NOMO-1 (cell line): ENCODE data around the gene FBXO36.

Experiments
- DNase-seq, 2 experiments: peaks; one replicate each; lab custom pipeline; 2025; ENCODE audit not compliant: unreplicated experiment in 2 of 2; lab: John Stamatoyannopoulos, UW

Gene FBXO36

DNA sequence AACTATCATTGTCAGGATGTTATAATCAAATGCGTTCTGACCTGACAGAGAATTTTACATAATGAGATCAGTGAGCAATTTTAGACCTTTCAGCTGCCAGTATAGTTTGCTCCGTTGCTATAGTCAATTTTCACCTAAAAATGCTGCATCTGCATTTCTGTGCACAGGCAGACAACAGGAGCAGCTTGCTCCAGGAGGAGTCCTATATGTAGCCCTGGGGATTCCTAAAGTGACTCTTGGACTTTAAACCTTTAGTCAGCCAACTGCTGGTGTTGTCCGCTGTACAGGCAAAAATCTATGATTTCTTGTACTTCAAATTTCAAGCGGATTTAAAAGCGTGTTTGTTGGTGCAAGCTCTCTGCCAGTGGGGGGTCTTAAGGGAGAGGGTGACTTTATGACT lies 120.7 kb downstream of the FBXO36 start:
- DNase-seq: no peak

DNA sequence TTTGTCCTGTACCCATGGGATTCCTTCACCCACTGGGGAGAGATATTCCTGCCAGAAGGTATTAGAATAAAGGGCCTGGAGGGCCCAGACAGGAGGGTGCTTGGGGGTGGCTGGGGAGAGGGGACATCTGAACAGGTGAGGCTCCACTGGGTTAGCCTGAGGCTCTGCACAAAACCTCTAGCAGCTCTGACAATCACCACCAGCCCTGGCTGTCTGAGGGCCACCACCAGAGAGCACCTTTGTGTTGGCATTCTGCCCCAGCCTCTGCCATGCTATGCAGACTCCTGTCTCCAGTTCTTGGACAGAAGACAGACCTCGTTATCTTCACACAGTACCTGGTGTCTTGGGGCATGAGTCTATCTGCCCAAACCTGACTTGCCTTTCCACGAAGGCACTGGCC lies 121.2 kb downstream of the FBXO36 start:
- no peak for DNase-seq

GRCh38 chr2:230046491-230046890 lies 124.2 kb downstream of the FBXO36 start:
- no peak for DNase-seq

DNA sequence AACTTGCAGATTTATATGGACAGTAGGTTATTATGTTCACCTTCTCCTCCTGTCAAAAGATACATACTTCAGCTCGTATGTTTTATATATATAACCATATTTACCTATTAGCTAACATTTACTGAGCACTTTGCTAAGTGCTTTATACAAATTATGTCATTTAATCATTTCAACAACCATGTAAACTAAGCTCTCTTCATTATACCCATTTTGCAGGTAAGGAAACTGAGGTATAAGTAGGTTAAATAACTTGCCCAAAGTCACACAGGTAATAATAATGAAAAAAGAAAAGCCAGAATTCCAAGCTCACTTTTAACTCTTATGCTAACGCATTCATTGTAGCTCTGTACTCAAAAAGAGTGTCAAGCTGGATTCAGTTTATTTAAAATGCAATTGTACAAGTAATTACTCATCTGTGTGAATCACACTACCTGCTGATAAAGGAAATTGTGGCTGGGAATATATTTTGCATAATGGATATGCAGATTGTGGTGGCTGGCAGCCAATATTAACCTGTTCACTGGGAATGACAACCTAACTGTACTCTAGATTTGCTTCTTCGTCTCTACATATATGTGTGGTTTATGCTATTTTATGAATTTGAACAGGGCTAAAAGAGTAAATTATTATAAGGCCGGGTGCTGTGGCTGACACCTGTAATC lies 125.8 kb downstream of the FBXO36 start:
- no peak for DNase-seq

GRCh38 chr2:230050136-230050535 lies 127.8 kb downstream of the FBXO36 start:
- no peak for DNase-seq

- no peak for DNase-seq
Observed at GRCh38 chr2:230052299-230052698, 130.0 kb downstream of the FBXO36 start.

DNA sequence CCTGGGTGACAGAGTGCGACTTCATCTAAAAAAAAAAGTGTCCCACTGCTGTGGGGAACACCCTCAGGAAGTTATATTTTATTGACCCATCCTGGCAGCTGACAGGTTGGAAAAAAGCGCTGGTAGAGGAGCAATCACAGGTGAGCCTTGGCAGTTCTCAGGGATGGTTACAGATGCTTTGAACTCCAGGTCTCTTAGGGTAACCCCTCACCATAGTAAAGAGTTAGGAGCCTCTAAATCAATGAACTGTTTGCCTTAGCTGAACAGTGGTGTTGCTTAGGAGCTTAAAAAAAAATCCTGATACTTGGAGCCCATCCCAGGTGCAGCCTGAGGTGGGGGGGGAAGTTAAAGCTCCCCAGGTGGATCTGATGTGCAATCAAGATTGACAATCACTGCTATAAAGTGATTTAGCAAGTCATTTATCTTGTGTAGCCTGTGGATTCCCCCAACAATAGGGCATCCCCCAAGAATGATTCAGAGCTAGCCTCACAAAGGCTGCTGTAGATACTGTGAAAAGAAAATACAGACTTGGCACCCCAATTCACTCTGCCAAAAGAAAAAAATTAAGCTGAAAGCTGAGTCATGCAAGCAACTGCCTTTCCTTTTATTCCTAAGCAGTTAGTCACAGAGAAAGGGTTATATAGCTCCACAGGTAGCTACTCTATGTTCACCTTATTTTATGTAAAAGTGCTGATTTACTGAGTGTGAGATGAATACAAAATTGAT lies 131.6 kb downstream of the FBXO36 start:
- no peak for DNase-seq

- no peak for DNase-seq
Observed at GRCh38 chr2:230060672-230061293, 138.5 kb downstream of the FBXO36 start.
